HCT116 (cell line): Measurements from ENCODE around the gene TESK1. TPM values are rescaled to one million over a fixed set of nuclear protein-coding genes. Genes with fewer than 3 reads are reported as not detected.

ENCODE experiments used
- ATAC-seq: fragments of 200-7000 bp; cut with Tn5 transposase; 2 replicates; pipeline ENCODE4 v1.9.1; 2020; ENCODE audit warnings: mild to moderate bottlenecking, moderate library complexity
- BruUV-seq: library from RNA; stranded (reverse); fragments of 400-500 nt; replicated peaks from 2 replicates; lab custom pipeline; 2021; lab: Mats Ljungman, UMichigan
- CTCF ChIA-PET: fragments of 300-600 bp; sonication (Branson Sonifier 250); formaldehyde crosslinking; loops from one replicate; lab custom pipeline; 2021; ENCODE audit warnings: antibody characterized with exemption; lab: Charles Lee
- POLR2A ChIA-PET: fragments of 300-600, 350-600 bp; sonication (Branson Sonifier 250); formaldehyde crosslinking; loops from one replicate; lab custom pipeline; 2021; ENCODE audit warnings: antibody characterized with exemption; lab: Charles Lee
- RAD21 ChIA-PET, 2 experiments: fragments of 300-600 bp; sonication (Branson Sonifier 250); formaldehyde crosslinking; loops; one replicate each; lab custom pipeline; 2023; ENCODE audit warnings: low total read pairs in 2 of 2; ENCODE audit not compliant: uncharacterized antibody in 2 of 2, unreplicated experiment in 2 of 2, low non-redundant PET in 1 of 2; lab: Charles Lee
- DNase-seq: peaks from one replicate; pipeline ENCODE4 v3.0.0-alpha.2; 2010; ENCODE audit warnings: low read depth, low spot score
- H2AFZ ChIP-seq: fragments of 200-600 bp; shearing (Covaris generic), sonication (generic); 2 replicates; pipeline ENCODE4 v1.6.1; 2017; ENCODE audit warnings: low read depth, mixed run types, mixed read lengths, antibody characterized with exemption, low read length; ENCODE audit not compliant: poor library complexity, severe bottlenecking
- H3K27ac ChIP-seq: 2 replicates; pipeline ENCODE4 v1.5.1; 2012; ENCODE audit warnings: low read depth, low read length
- H3K27me3 ChIP-seq: fragments of 200-600 bp; sonication (generic); 2 replicates; pipeline ENCODE4 v1.6.1; 2016; ENCODE audit warnings: mixed run types, low read length, mixed read lengths; ENCODE audit not compliant: insufficient read depth
- H3K36me3 ChIP-seq, 2 experiments: fragments of 200-500 bp in 1 of 2; fragments of 200-600 bp in 1 of 2; sonication (Bioruptor generic) in 1 of 2; sonication (generic) in 1 of 2; 2 replicates each; pipeline versions ENCODE4 v1.5.1 to v1.6.1; 2014 to 2016; ENCODE audit warnings: low read length in 2 of 2, inconsistent platforms in 1 of 2, mixed read lengths in 1 of 2, mixed run types in 1 of 2; ENCODE audit not compliant: insufficient read depth in 2 of 2, control insufficient read depth in 1 of 2
- H3K4me1 ChIP-seq, 2 experiments: fragments of 200-600 bp in 1 of 2; sonication (generic) in 1 of 2; 2 replicates each; pipeline versions ENCODE4 v1.5.1 to v1.6.1; 2012 to 2017; ENCODE audit warnings: low read length in 2 of 2, inconsistent platforms in 1 of 2, mild to moderate bottlenecking in 1 of 2, mixed read lengths in 1 of 2, mixed run types in 1 of 2, moderate library complexity in 1 of 2; ENCODE audit not compliant: insufficient read depth in 2 of 2, control insufficient read depth in 1 of 2
- H3K4me2 ChIP-seq: fragments of 200-600 bp; sonication (generic); 2 replicates; pipeline ENCODE4 v1.6.1; 2017; ENCODE audit warnings: mixed run types, low read length, mixed read lengths
- H3K4me3 ChIP-seq, 2 experiments: fragments of 200-600 bp in 1 of 2; sonication (generic) in 1 of 2; replicated peaks in 1 of 2; 2 replicates each; pipeline ENCODE4 v1.5.1; 2011 to 2016; ENCODE audit warnings: low read length in 2 of 2, control low read depth in 1 of 2, low read depth in 1 of 2, mild to moderate bottlenecking in 1 of 2, mixed read lengths in 1 of 2, mixed run types in 1 of 2
- H3K79me2 ChIP-seq: fragments of 200-600 bp; sonication (generic); 2 replicates; pipeline ENCODE4 v1.6.1; 2017; ENCODE audit warnings: mild to moderate bottlenecking, mixed run types, low read length, moderate library complexity, mixed read lengths; ENCODE audit not compliant: insufficient read depth
- H3K9ac ChIP-seq: fragments of 200-600 bp; sonication (generic); 2 replicates; pipeline ENCODE4 v1.6.1; 2016; ENCODE audit warnings: low read length, mixed read lengths
- H3K9me2 ChIP-seq: fragments of 200-600 bp; sonication (generic), shearing (Covaris generic); 2 replicates; pipeline ENCODE4 v1.6.1; 2017; ENCODE audit warnings: mixed run types, mild to moderate bottlenecking, moderate library complexity; ENCODE audit not compliant: insufficient read depth
- H3K9me3 ChIP-seq, 2 experiments: fragments of 200-500 bp in 1 of 2; fragments of 200-600 bp in 1 of 2; sonication (Bioruptor generic) in 1 of 2; sonication (generic) in 1 of 2; 2 replicates each; pipeline ENCODE4 v1.6.1; 2014 to 2017; ENCODE audit warnings: low read length in 2 of 2, mixed read lengths in 2 of 2, inconsistent platforms in 1 of 2, low read depth in 1 of 2, mild to moderate bottlenecking in 1 of 2, mixed run types in 1 of 2, moderate library complexity in 1 of 2; ENCODE audit not compliant: control insufficient read depth in 1 of 2, insufficient read depth in 1 of 2
- H4K20me1 ChIP-seq: fragments of 200-600 bp; sonication (generic), shearing (Covaris generic); 2 replicates; pipeline ENCODE4 v1.6.1; 2017; ENCODE audit warnings: mixed run types, mild to moderate bottlenecking, moderate library complexity; ENCODE audit not compliant: insufficient read depth
- ATF3 ChIP-seq: IDR thresholded peaks from 2 replicates; pipeline ENCODE4 v1.6.1; 2012
- CTCF ChIP-seq, 3 experiments: fragments of 200-600 bp in 1 of 3; sonication (generic) in 1 of 3; IDR thresholded peaks in 2 of 3; conservative IDR thresholded peaks in 1 of 3; 2 replicates each; pipeline ENCODE4 v1.5.1; 2012 to 2017; ENCODE audit warnings: low read depth in 2 of 3, low read length in 2 of 3, antibody characterized with exemption in 1 of 3, borderline replicate concordance in 1 of 3, control low read depth in 1 of 3, mild to moderate bottlenecking in 1 of 3, mixed read lengths in 1 of 3, mixed run types in 1 of 3, moderate library complexity in 1 of 3; ENCODE audit not compliant: insufficient read depth in 1 of 3
- FOSL1 ChIP-seq: IDR thresholded peaks from 2 replicates; pipeline ENCODE4 v1.6.1; 2012; ENCODE audit warnings: low read depth
- POLR2A ChIP-seq: IDR thresholded peaks from 2 replicates; pipeline ENCODE4 v1.7.0; 2011; ENCODE audit warnings: borderline replicate concordance; ENCODE audit not compliant: insufficient read depth, insufficient read length; ENCODE audit errors: extremely low read depth
- POLR2AphosphoS5 ChIP-seq: IDR thresholded peaks from 2 replicates; pipeline ENCODE4 v1.6.1; 2011; ENCODE audit warnings: mild to moderate bottlenecking, low read depth, low read length, moderate library complexity
- RAD21 ChIP-seq: IDR thresholded peaks from 2 replicates; pipeline ENCODE4 v1.6.1; 2012; ENCODE audit warnings: low read depth, mild to moderate bottlenecking
- SRF ChIP-seq: IDR thresholded peaks from 2 replicates; pipeline ENCODE4 v1.6.1; 2012; ENCODE audit warnings: low read depth
- TCF7L2 ChIP-seq: IDR thresholded peaks from 2 replicates; pipeline ENCODE4 v1.7.0; 2011; ENCODE audit warnings: borderline replicate concordance, inconsistent platforms; ENCODE audit not compliant: insufficient read depth, insufficient read length; ENCODE audit errors: extremely low read depth
- ZBTB33 ChIP-seq: IDR thresholded peaks from 2 replicates; pipeline ENCODE4 v1.6.1; 2011; ENCODE audit warnings: mild to moderate bottlenecking, low read length, moderate library complexity; ENCODE audit not compliant: insufficient replicate concordance; ENCODE audit errors: extremely low read depth
- ZFX ChIP-seq: fragments of 450-650 bp; IDR thresholded peaks from 2 replicates; pipeline ENCODE4 v1.6.1; 2017
- intact Hi-C: fragments of 100-400 bp; cut with micrococcal nuclease; formaldehyde crosslinking; loops from 2 replicates; pipeline ENCODE4 v1.10.0; 2022
- total RNA-seq: library from RNA; stranded (reverse); gene quantifications from one replicate; pipeline ENCODE4 v1.2.1, GENCODE V29; 2021; ENCODE audit not compliant: unreplicated experiment

Gene TESK1
- total RNA-seq, 1 experiment from 2014 or later, result 26.6 TPM

- DNase-seq, result no peak
- H4K20me1 ChIP-seq, result no peaks in the 10 kb centered on the region
- POLR2A ChIA-PET, result no interaction called here
- RAD21 ChIA-PET, result no interaction called here
- BruUV-seq, result no TSS peak
- ATAC-seq, result no peak
- no peaks in the 10 kb centered on the region for H3K36me3 ChIP-seq
- no peaks in the 10 kb centered on the region for H3K9me3 ChIP-seq
- no peak for TF ChIP-seq ZBTB33
- no peak for TF ChIP-seq TCF7L2
- no peak for TF ChIP-seq ATF3
- TF ChIP-seq POLR2AphosphoS5, result no peak
- no peak for TF ChIP-seq POLR2A
- TF ChIP-seq RAD21, result no peak
- no peak for TF ChIP-seq FOSL1
- no peak for TF ChIP-seq CTCF (IDR thresholded peaks at IDR 0.05 in 2 of 3, conservative IDR thresholded peaks at IDR 0.05 in 1 of 3; ENCODE audit: borderline replicate concordance in 1 of 3, insufficient read depth in 1 of 3, low read depth in 2 of 3, low read length in 2 of 3)
- TF ChIP-seq ZFX, result no peak
- no peak for TF ChIP-seq SRF
- H3K4me3 ChIP-seq, result no peak overlapping the region
- no peaks in the 10 kb centered on the region for H3K27me3 ChIP-seq
- no peaks in the 10 kb centered on the region for H3K9me2 ChIP-seq
- H3K9ac ChIP-seq, result no peak overlapping the region
- H3K4me1 ChIP-seq, result no peaks in the 10 kb centered on the region; a peak in 1 of 4 replicates
- intact Hi-C loops, result loop anchor here (2.0 to 10.0 kb wide), 2 partner anchors 67 to 661 kb away; a partner anchor contains a TSS
- CTCF ChIA-PET, result no interaction called here
- H3K4me2 ChIP-seq, result no peak overlapping the region
- no peak overlapping the region for H2AFZ ChIP-seq
- H3K79me2 ChIP-seq, result no peaks in the 10 kb centered on the region
- H3K27ac ChIP-seq, result no peak overlapping the region
Observed at GRCh38 chr9:35555881-35556280, 49.2 kb upstream of the TESK1 start.
